ENCODE measurements around the gene RARS1. TPM values are rescaled to one million over a fixed set of nuclear protein-coding genes. Genes with fewer than 3 reads are reported as not detected.

The RARS1 gene
- polyA plus RNA-seq, 2 of the 4 experiments (the other 2 are of a cell fraction): 107 to 142 TPM

DNA sequence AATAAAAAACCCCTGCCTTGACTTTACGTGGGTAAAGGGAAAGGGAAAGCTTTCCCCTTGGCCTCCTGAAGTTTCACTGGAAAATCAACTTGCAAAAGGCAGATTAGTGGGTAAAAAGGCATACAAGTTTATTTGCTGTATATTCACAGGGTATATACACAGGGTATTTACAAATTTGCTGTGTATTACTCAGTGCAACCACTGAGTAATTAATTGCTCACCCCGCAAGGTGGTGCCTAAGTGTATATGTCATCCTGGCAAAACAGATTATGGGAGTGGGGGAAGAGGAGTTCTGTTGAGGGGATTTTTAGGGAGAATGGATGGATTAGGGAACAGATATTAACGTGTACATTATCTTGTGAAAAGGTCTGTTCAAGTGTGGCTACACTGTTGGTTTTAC lies 7.1 kb upstream of the RARS1 start (continued):
- no peak for TF ChIP-seq BHLHE40 (IDR thresholded peaks at IDR 0.05; ENCODE audit: low read depth, low read length)
- no peak for TF ChIP-seq HOXB13 (CRISPR knock-in tag; IDR thresholded peaks at IDR 0.05; ENCODE audit: low read depth)
- TF ChIP-seq NFE2L2 (conservative IDR thresholded peaks at IDR 0.05; ENCODE audit: low read length): no peak
- no peak for TF ChIP-seq CHD4 (IDR thresholded peaks at IDR 0.05; ENCODE audit: borderline replicate concordance)
- no peak for TF ChIP-seq HEYL (CRISPR knock-in tag; IDR thresholded peaks at IDR 0.05)
- TF ChIP-seq POLR2A (IDR thresholded peaks at IDR 0.05; ENCODE audit: low read length): no peak
- no peak for TF ChIP-seq CBX8 (IDR thresholded peaks at IDR 0.05)
- no peak for TF ChIP-seq EP300 (IDR thresholded peaks at IDR 0.05)

DNA sequence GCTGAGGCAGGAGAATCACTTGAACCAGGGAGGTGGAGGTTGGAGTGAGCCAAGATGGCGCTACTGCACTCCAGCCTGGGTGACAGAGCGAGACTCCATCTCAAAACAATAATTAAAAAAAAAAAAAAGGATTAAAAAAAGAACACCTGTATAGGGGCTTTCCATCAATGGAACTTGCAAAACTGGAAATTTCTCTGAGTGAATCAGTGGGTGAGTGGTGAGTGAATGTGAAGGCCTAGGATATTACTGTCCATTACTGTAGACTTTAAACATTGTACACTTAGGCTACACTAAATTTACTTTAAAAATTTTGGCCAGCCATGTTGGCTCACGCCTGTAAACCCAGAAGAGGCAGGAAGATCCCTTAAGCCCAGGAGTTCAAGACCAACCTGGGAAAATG lies 5.7 kb upstream of the RARS1 start:
- Histone ChIP-seq H3K27ac (no peak overlapping the region), H3K4me1 (no peaks in the 10 kb centered on the region), H3K9me3 (no peaks in the 10 kb centered on the region), H3K4me2 (no peak overlapping the region), H3K4me3 (no peak overlapping the region)
- CTCF ChIA-PET: interaction anchor here (1.4 kb wide), 1 partner anchor 8 kb away, joined by 3 read pairs; no protein-coding TSS in a partner anchor
- TF ChIP-seq RAD21 (conservative IDR thresholded peaks at IDR 0.05 in 1 of 2, IDR thresholded peaks at IDR 0.05 in 1 of 2) (no peak), ZC3H11A (IDR thresholded peaks at IDR 0.05) (no peak), HOXA7 (CRISPR knock-in tag; IDR thresholded peaks at IDR 0.05) (no peak)
- ATAC-seq: no peak
- WGBS (ENCODE audit: missing lambda C conversion rate): 92% methylated on average over 3 of the region's 3 CpGs
- FAIRE-seq: no peak
- POLR2A ChIA-PET: no interaction called here
- no peak for DNase-seq (ENCODE audit: low read depth in 1 of 2, low spot score in 1 of 2)

DNA sequence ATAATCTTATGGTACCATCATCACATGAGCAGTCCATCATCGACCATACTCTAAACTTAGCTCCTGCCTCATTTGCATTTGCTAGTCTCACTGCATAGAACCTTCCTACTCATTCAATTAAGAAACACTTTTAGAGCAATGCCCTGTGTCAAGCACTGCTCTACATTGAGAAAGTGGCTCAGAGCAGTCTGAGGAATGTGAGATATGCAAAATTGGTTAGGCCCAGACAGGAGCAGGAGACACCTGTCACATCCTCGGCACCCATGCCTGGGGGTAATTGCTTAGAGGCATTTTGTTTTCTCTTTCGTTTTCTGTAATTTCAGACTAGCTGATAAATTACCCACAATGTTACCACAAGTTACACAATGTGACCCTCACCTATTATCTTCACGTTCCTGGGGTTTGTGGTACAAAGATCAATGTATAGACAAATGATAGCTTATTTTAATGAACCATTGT lies 4.9 kb upstream of the RARS1 start:
- ATAC-seq: no peak
- Histone ChIP-seq H3K4me2 (no peak overlapping the region), H3K4me3 (no peak overlapping the region), H3K9me3 (no peaks in the 10 kb centered on the region), H3K27ac (no peak overlapping the region), H3K4me1 (0 out of 3 replicates have a peak, but pooled peaks cover 3% of the 10 kb centered on the region)
- WGBS (ENCODE audit: missing lambda C conversion rate): 67% methylated on average over 4 of the region's 4 CpGs
- TF ChIP-seq NR3C1 (IDR thresholded peaks at IDR 0.05): no peak
- TF ChIP-seq POLR2AphosphoS2 (conservative IDR thresholded peaks at IDR 0.05; ENCODE audit: low read length): peak; percentile 70; the same call in 1 of the 2 replicates
- TF ChIP-seq, protein P1, sequence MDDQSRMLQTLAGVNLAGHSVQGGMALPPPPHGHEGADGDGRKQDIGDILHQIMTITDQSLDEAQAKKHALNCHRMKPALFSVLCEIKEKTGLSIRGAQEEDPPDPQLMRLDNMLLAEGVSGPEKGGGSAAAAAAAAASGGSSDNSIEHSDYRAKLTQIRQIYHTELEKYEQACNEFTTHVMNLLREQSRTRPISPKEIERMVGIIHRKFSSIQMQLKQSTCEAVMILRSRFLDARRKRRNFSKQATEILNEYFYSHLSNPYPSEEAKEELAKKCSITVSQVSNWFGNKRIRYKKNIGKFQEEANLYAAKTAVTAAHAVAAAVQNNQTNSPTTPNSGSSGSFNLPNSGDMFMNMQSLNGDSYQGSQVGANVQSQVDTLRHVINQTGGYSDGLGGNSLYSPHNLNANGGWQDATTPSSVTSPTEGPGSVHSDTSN (IDR thresholded peaks at IDR 0.05): no peak
- TF ChIP-seq KDM1A (IDR thresholded peaks at IDR 0.05; ENCODE audit: low read depth): no peak
- TF ChIP-seq, protein P2, sequence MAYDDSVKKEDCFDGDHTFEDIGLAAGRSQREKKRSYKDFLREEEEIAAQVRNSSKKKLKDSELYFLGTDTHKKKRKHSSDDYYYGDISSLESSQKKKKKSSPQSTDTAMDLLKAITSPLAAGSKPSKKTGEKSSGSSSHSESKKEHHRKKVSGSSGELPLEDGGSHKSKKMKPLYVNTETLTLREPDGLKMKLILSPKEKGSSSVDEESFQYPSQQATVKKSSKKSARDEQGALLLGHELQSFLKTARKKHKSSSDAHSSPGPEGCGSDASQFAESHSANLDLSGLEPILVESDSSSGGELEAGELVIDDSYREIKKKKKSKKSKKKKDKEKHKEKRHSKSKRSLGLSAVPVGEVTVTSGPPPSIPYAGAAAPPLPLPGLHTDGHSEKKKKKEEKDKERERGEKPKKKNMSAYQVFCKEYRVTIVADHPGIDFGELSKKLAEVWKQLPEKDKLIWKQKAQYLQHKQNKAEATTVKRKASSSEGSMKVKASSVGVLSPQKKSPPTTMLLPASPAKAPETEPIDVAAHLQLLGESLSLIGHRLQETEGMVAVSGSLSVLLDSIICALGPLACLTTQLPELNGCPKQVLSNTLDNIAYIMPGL (CRISPR knock-in tag; IDR thresholded peaks at IDR 0.05; ENCODE audit: borderline replicate concordance): no peak
- ChIA-PET CTCF (interaction anchor here (1.0 to 1.4 kb wide), 2 partner anchors 9 to 211 kb away, joined by 3 read pairs; no protein-coding TSS in a partner anchor), POLR2A (no interaction called here)
- no peak for DNase-seq (ENCODE audit: low read depth in 1 of 2, low spot score in 1 of 2)
- no peak for FAIRE-seq

GRCh38 chr5:168482361-168482760 lies 3.9 kb upstream of the RARS1 start:
- FAIRE-seq (no peak), DNase-seq (ENCODE audit: low read depth in 1 of 2, low spot score in 1 of 2) (no peak), ATAC-seq (no peak)
- Histone ChIP-seq H3K4me2 (no peak overlapping the region), H3K4me3 (no peak overlapping the region), H3K9me3 (no peaks in the 10 kb centered on the region), H3K4me1 (peaks cover 4% of the 10 kb centered on the region; the same call in 2 of the 3 replicates), H3K27ac (no peak overlapping the region)
- 90% methylated on average over 5 of the region's 5 CpGs for WGBS (ENCODE audit: missing lambda C conversion rate)
- POLR2A ChIA-PET: no interaction called here
- CTCF ChIA-PET: no interaction called here
- TF ChIP-seq NR3C1 (IDR thresholded peaks at IDR 0.05) (no peak), ZC3H11A (IDR thresholded peaks at IDR 0.05) (no peak), MAX (IDR thresholded peaks at IDR 0.05) (no peak), EHF (CRISPR knock-in tag; IDR thresholded peaks at IDR 0.05) (no peak), MAZ (IDR thresholded peaks at IDR 0.05; ENCODE audit: borderline replicate concordance, low read depth, low read length) (no peak), PHF8 (IDR thresholded peaks at IDR 0.05; ENCODE audit: borderline replicate concordance, low read depth) (no peak), HES2 (IDR thresholded peaks at IDR 0.05) (no peak), RFX5 (IDR thresholded peaks at IDR 0.05) (no peak), CTCF (IDR thresholded peaks at IDR 0.05) (no peak), RAD21 (conservative IDR thresholded peaks at IDR 0.05 in 1 of 2, IDR thresholded peaks at IDR 0.05 in 1 of 2) (no peak), BHLHE40 (IDR thresholded peaks at IDR 0.05; ENCODE audit: low read depth, low read length) (no peak), HOXA7 (CRISPR knock-in tag; IDR thresholded peaks at IDR 0.05) (no peak), KDM5A (IDR thresholded peaks at IDR 0.05) (no peak)
- TF ChIP-seq, protein P2 (CRISPR knock-in tag; IDR thresholded peaks at IDR 0.05; ENCODE audit: borderline replicate concordance): no peak
